ENCODE measurements around the gene TBC1D5.

DNA sequence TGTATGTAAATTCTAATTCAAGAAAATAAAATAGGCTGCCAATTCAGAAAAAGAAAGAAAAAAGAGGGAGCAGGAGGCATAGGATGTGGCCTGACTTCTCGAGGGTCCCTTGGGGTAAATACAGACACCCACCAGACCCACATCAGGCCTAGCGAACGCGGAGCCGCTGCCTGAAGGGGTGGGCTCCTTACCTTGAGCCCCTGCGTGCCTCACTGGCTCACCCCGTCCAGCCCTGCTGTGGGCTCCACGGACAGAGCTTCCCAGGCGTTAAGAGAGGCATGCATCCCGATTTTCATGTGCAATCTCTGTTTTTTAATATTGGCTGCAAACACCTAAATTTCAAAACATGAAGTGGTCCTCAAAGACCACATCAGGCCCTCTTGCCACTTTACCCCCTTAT is 599.9 kb downstream of the TBC1D5 start:
- TF ChIP-seq, protein P1, sequence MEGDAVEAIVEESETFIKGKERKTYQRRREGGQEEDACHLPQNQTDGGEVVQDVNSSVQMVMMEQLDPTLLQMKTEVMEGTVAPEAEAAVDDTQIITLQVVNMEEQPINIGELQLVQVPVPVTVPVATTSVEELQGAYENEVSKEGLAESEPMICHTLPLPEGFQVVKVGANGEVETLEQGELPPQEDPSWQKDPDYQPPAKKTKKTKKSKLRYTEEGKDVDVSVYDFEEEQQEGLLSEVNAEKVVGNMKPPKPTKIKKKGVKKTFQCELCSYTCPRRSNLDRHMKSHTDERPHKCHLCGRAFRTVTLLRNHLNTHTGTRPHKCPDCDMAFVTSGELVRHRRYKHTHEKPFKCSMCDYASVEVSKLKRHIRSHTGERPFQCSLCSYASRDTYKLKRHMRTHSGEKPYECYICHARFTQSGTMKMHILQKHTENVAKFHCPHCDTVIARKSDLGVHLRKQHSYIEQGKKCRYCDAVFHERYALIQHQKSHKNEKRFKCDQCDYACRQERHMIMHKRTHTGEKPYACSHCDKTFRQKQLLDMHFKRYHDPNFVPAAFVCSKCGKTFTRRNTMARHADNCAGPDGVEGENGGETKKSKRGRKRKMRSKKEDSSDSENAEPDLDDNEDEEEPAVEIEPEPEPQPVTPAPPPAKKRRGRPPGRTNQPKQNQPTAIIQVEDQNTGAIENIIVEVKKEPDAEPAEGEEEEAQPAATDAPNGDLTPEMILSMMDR (conservative IDR thresholded peaks at IDR 0.05; ENCODE audit: low read length) = no peak
- no peak for TF ChIP-seq EZH2phosphoT487 (IDR thresholded peaks at IDR 0.05; ENCODE audit: borderline replicate concordance)

Data from Loucy (cell line).